PC-9 (cell line): ENCODE data around the gene FATE1.

Experiments
- EZH2 ChIP-seq: fragments of 200-600 bp; sonication (generic); IDR thresholded peaks from 2 replicates; pipeline ENCODE4 v1.8.0; 2017; ENCODE audit warnings: antibody characterized with exemption, low read depth
- TF ChIP-seq, protein P1 (sequence below): fragments of 200-600 bp; sonication (generic); conservative IDR thresholded peaks from 2 replicates; pipeline ENCODE4 v1.6.1; 2017; ENCODE audit warnings: mixed run types, antibody characterized with exemption, mild to moderate bottlenecking, moderate library complexity

- no peak for TF ChIP-seq EZH2
- TF ChIP-seq, protein P1, sequence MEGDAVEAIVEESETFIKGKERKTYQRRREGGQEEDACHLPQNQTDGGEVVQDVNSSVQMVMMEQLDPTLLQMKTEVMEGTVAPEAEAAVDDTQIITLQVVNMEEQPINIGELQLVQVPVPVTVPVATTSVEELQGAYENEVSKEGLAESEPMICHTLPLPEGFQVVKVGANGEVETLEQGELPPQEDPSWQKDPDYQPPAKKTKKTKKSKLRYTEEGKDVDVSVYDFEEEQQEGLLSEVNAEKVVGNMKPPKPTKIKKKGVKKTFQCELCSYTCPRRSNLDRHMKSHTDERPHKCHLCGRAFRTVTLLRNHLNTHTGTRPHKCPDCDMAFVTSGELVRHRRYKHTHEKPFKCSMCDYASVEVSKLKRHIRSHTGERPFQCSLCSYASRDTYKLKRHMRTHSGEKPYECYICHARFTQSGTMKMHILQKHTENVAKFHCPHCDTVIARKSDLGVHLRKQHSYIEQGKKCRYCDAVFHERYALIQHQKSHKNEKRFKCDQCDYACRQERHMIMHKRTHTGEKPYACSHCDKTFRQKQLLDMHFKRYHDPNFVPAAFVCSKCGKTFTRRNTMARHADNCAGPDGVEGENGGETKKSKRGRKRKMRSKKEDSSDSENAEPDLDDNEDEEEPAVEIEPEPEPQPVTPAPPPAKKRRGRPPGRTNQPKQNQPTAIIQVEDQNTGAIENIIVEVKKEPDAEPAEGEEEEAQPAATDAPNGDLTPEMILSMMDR: no peak
These were observed 20.9 kb upstream of the FATE1 start, which contains the start of gene PRRG3 for GRCh38 chrX:151694661-151695582.
